Gastroesophageal sphincter (tissue), 3 donors: ENCODE results near the gene TTC3.

Experiments
- POLR2A ChIP-seq, 2 donors: fragments of 450-650 bp; IDR thresholded peaks; one replicate each; pipeline ENCODE4 v1.6.1; 2017; ENCODE audit warnings: antibody characterized with exemption in 2 of 2, mild to moderate bottlenecking in 2 of 2, moderate library complexity in 1 of 2
- TF ChIP-seq, protein P1 (sequence below), 4 experiments: fragments of 200-600 bp in 2 of 4; fragments of 450-650 bp in 2 of 4; sonication (generic) in 1 of 4; IDR thresholded peaks; one replicate each; pipeline ENCODE4 v1.5.1; 2017 to 2019; ENCODE audit warnings: antibody characterized with exemption in 4 of 4, mild to moderate bottlenecking in 2 of 4, moderate library complexity in 2 of 4

- TF ChIP-seq POLR2A (IDR thresholded peaks at IDR 0.05), result no peak
- TF ChIP-seq, protein P1, sequence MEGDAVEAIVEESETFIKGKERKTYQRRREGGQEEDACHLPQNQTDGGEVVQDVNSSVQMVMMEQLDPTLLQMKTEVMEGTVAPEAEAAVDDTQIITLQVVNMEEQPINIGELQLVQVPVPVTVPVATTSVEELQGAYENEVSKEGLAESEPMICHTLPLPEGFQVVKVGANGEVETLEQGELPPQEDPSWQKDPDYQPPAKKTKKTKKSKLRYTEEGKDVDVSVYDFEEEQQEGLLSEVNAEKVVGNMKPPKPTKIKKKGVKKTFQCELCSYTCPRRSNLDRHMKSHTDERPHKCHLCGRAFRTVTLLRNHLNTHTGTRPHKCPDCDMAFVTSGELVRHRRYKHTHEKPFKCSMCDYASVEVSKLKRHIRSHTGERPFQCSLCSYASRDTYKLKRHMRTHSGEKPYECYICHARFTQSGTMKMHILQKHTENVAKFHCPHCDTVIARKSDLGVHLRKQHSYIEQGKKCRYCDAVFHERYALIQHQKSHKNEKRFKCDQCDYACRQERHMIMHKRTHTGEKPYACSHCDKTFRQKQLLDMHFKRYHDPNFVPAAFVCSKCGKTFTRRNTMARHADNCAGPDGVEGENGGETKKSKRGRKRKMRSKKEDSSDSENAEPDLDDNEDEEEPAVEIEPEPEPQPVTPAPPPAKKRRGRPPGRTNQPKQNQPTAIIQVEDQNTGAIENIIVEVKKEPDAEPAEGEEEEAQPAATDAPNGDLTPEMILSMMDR (IDR thresholded peaks at IDR 0.05), result no peak
These were observed 135.1 kb downstream of the TTC3 start for GRCh38 chr21:37208056-37208721.
